ENCODE measurements around the gene ING5.
A peak's percentile ranks its signal among the peaks of the same experiment; 100 is the strongest.
"Not testable (repeated sequence)": the region's sequence is repeated elsewhere in the genome, so short reads cannot be mapped to it uniquely, and the experiment has no call there.

The ING5 gene

DNA sequence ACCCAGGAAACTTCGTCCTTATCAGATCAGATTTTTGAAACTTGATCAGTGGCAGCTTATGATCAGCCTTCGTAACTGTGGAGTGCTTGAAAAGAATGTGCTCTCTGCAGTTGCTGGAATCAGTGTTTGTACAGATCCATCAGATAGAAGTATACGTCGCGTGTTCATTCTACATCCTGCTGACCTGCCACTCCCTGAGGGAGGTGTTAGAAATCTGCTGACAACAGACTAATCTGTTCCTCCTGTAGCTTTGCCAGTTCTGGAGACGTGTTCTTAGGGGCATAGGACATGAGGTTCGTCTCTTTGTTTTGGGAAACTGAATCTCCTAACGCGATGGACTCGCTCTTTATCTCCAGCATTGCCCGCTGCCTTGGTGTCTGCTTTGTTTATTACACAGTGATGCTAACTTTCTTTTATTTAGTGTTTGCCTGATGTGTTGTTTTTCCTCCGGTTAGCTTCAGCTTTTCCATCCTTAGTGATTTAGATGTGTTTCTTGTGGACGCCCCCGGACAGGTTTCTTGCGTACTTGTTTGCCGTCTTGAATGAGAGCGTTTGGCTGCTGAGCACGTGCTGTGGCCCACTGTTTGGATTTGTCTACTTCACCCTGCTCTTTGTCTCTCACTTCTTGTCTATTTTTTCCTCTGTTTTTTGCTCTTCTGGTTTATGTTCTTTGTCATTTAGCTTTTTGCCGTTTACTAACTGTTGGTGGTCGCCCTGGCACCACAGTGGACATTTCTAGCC, 57.4 kb downstream of the ING5 start:
- no peaks in the 10 kb centered on the region for H3K9me3 ChIP-seq
- H3K36me3 ChIP-seq = peaks cover 45% of the 10 kb centered on the region
- TF ChIP-seq, protein P1, sequence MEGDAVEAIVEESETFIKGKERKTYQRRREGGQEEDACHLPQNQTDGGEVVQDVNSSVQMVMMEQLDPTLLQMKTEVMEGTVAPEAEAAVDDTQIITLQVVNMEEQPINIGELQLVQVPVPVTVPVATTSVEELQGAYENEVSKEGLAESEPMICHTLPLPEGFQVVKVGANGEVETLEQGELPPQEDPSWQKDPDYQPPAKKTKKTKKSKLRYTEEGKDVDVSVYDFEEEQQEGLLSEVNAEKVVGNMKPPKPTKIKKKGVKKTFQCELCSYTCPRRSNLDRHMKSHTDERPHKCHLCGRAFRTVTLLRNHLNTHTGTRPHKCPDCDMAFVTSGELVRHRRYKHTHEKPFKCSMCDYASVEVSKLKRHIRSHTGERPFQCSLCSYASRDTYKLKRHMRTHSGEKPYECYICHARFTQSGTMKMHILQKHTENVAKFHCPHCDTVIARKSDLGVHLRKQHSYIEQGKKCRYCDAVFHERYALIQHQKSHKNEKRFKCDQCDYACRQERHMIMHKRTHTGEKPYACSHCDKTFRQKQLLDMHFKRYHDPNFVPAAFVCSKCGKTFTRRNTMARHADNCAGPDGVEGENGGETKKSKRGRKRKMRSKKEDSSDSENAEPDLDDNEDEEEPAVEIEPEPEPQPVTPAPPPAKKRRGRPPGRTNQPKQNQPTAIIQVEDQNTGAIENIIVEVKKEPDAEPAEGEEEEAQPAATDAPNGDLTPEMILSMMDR (IDR thresholded peaks at IDR 0.05) = no peak
- no peak overlapping the region for H3K27ac ChIP-seq
- H3K4me3 ChIP-seq (ENCODE audit: low read depth in 1 of 2, low read length in 1 of 2) = no peak overlapping the region
- peaks cover 15% of the 10 kb centered on the region in 2 experiments for H3K4me1 ChIP-seq (ENCODE audit: control insufficient read depth in 1 of 2, insufficient read depth in 1 of 2, low read depth in 1 of 2, low read length in 1 of 2)
- no peaks in the 10 kb centered on the region for H3K27me3 ChIP-seq

DNA sequence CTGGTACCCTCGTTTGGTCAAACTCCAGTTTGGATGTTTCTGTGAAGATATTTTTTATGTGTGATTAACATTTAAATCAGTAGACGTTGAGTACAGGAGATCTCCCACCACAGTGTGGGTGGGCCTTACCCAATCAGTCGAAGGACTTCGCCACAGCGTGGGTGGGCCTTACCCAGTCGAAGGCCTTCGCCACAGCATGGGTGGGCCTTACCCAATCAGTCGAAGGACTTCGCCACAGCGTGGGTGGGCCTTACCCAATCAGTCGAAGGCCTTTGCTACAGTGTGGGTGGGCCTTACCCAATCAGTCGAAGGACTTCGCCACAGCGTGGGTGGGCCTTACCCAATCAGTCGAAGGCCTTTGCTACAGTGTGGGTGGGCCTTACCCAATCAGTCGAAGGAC, 58.1 kb downstream of the ING5 start:
- not testable (repeated sequence) for H3K27me3 ChIP-seq; H3K27ac ChIP-seq; H3K9me3 ChIP-seq; H3K4me3 ChIP-seq (ENCODE audit: low read depth in 1 of 2, low read length in 1 of 2)
- peaks cover 38% of the 10 kb centered on the region for H3K36me3 ChIP-seq
- peaks cover 21 to 22% of the 10 kb centered on the region in 2 experiments for H3K4me1 ChIP-seq (ENCODE audit: control insufficient read depth in 1 of 2, insufficient read depth in 1 of 2, low read depth in 1 of 2, low read length in 1 of 2)

DNA sequence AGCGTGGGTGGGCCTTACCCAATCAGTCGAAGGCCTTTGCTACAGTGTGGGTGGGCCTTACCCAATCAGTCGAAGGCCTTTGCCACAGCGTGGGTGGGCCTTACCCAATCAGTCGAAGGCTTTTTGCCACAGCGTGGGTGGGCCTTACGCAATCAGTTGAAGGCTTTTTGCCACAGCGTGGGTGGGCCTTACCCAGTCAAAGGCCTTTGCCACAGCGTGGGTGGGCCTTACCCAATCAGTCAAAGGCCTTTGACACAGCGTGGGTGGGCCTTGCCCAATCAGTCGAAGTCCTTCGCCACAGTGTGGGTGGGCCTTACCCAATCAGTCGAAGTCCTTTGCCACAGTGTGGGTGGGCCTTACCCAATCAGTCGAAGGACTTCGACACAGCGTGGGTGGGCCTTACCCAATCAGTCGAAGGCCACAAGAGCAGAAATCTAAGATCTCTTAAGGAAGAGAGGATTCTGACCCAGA, 58.5 kb downstream of the ING5 start:
- no peaks in the 10 kb centered on the region for H3K9me3 ChIP-seq
- H3K4me3 ChIP-seq (ENCODE audit: low read depth in 1 of 2, low read length in 1 of 2) = no peak overlapping the region
- TF ChIP-seq, protein P1 (IDR thresholded peaks at IDR 0.05) = no peak
- no peak overlapping the region for H3K27ac ChIP-seq
- no peaks in the 10 kb centered on the region for H3K27me3 ChIP-seq
- peaks cover 34% of the 10 kb centered on the region for H3K36me3 ChIP-seq
- H3K4me1 ChIP-seq (ENCODE audit: control insufficient read depth in 1 of 2, insufficient read depth in 1 of 2, low read depth in 1 of 2, low read length in 1 of 2) = peaks cover 22 to 23% of the 10 kb centered on the region in 2 experiments

DNA sequence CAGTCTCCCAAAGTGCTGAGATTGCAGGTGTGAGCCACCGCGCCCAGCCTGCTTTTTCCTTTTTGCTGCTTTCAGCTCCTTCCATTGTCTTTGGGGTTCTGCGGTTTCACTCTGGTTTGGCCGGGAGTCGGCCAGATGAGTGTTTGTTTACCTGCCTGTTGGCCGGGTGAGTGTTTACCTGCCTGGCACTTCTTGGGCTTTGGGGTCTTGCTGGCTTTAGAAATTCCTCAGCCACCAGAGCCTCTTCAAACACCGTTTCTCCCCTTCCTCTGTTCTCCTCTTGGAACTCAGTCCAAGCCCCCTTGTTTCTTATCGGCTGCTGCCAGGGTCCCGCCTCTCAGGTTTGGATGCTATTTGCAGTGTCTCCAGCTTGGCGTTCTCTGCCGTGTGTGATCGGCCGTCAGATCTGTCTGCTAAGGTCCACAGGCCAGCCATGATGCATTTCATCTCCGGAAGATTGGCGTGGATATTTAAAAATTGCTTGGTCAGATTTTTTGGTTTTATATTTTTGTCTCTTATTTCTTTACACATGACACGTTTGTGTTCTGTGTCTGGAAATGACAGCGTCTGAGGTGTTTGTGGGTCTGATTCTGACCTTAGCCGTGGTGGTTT, 60.6 kb downstream of the ING5 start:
- Histone ChIP-seq H3K9me3 (no peaks in the 10 kb centered on the region), H3K27me3 (no peaks in the 10 kb centered on the region), H3K4me3 (ENCODE audit: low read depth in 1 of 2, low read length in 1 of 2) (no peak overlapping the region), H3K36me3 (peaks cover 13% of the 10 kb centered on the region), H3K4me1 (ENCODE audit: control insufficient read depth in 1 of 2, insufficient read depth in 1 of 2, low read depth in 1 of 2, low read length in 1 of 2) (peaks cover 22 to 23% of the 10 kb centered on the region in 2 experiments), H3K27ac (peak overlapping the region; percentile 57)
- TF ChIP-seq, protein P1 (IDR thresholded peaks at IDR 0.05) = no peak

DNA sequence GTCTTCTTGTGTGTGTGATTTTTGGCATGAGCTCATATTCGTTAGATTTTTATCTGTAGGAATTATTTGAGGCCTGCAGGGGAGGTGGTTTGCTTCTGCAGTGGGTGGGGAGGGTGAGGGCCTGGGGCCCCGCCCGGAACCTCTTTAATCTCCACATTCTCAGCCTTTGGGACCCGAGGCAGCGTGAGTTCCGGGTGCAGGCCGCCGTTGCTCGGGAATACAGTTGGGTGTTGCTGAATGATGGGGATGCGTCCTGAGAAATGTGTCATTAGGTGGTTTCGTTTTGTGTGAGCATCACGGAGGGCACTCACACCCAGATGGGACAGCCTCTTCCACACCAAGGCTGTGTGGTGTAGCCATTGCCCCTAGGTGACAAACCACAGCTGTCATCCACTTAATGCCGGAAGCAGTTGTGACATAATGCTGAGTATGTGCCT, 61.1 kb downstream of the ING5 start:
- Histone ChIP-seq H3K27ac (peak overlapping the region; percentile 57), H3K9me3 (no peaks in the 10 kb centered on the region), H3K4me1 (ENCODE audit: control insufficient read depth in 1 of 2, insufficient read depth in 1 of 2, low read depth in 1 of 2, low read length in 1 of 2) (peaks cover 22 to 23% of the 10 kb centered on the region in 2 experiments), H3K27me3 (no peaks in the 10 kb centered on the region), H3K36me3 (peaks cover 14% of the 10 kb centered on the region), H3K4me3 (ENCODE audit: low read depth in 1 of 2, low read length in 1 of 2) (no peak overlapping the region)
- TF ChIP-seq, protein P1 (IDR thresholded peaks at IDR 0.05) = no peak

All from neutrophil (primary cell).